NOMO-1 treated with DMSO at 0.1 percent for 48 hours (cell line): ENCODE data around the gene PEBP1.

ENCODE experiments used
- DNase-seq: peaks from one replicate; lab custom pipeline; 2025; ENCODE audit not compliant: unreplicated experiment; lab: John Stamatoyannopoulos, UW

PEBP1 gene

GRCh38 chr12:118190266-118190665 lies 54.3 kb downstream of the PEBP1 start:
- no peak for DNase-seq

GRCh38 chr12:118193477-118193876 lies 57.6 kb downstream of the PEBP1 start:
- DNase-seq, result no peak

GRCh38 chr12:118193958-118194357 lies 58.0 kb downstream of the PEBP1 start:
- no peak for DNase-seq
